Kidney (tissue), 14 donors: ENCODE data around the gene ZDHHC14. TPM values are rescaled to one million over a fixed set of nuclear protein-coding genes. Genes with fewer than 3 reads are reported as not detected.

Experiments used
- DNase-seq, 5 donors: peaks; one replicate each; pipeline ENCODE4 v3.0.0-alpha.2; 2013 to 2020
- FAIRE-seq: peaks from 2 replicates; lab custom pipeline; 2012; peaks lifted over from hg19 to GRCh38; lab: Jason Lieb, UNC
- H3K27ac ChIP-seq, 2 donors: one replicate each; pipeline ENCODE4 v1.7.0; 2013; ENCODE audit warnings: low read depth in 2 of 2, low read length in 2 of 2, inconsistent platforms in 1 of 2
- H3K27me3 ChIP-seq: one replicate; pipeline ENCODE4 v1.7.1; 2013; ENCODE audit warnings: low read length, inconsistent platforms; ENCODE audit not compliant: control insufficient read depth, insufficient read depth
- H3K36me3 ChIP-seq, 3 donors: one replicate each; pipeline versions ENCODE4 v1.7.0 to v1.7.1; 2013; ENCODE audit warnings: low read length in 3 of 3, control low read depth in 1 of 3, inconsistent platforms in 1 of 3; ENCODE audit not compliant: insufficient read depth in 3 of 3, control insufficient read depth in 2 of 3
- H3K4me1 ChIP-seq, 3 donors: one replicate each; pipeline versions ENCODE4 v1.7.0 to v1.7.1; 2013; ENCODE audit warnings: low read length in 3 of 3, inconsistent platforms in 1 of 3, low read depth in 1 of 3; ENCODE audit not compliant: control insufficient read depth in 2 of 3, insufficient read depth in 2 of 3
- H3K4me3 ChIP-seq, 3 donors: one replicate each; pipeline versions ENCODE4 v1.7.0 to v1.8.1; 2013; ENCODE audit warnings: low read length in 3 of 3, control low read depth in 1 of 3, inconsistent platforms in 1 of 3
- H3K9ac ChIP-seq, 3 donors: one replicate each; pipeline versions ENCODE4 v1.7.0 to v1.7.1; 2013; ENCODE audit warnings: low read length in 3 of 3, control low read depth in 1 of 3, inconsistent platforms in 1 of 3
- H3K9me3 ChIP-seq, 3 donors: one replicate each; pipeline versions ENCODE4 v1.7.0 to v1.7.1; 2013; ENCODE audit warnings: low read length in 3 of 3, control low read depth in 1 of 3, inconsistent platforms in 1 of 3; ENCODE audit not compliant: control insufficient read depth in 2 of 3, insufficient read depth in 1 of 3
- intact Hi-C: fragments of 100-400 bp; cut with DNase I; formaldehyde crosslinking; loops from one replicate; pipeline ENCODE4 v1.11.1; 2022
- polyA plus RNA-seq: library from polyadenylated mRNA; stranded (reverse); fragments of 350-450 nt; fragmentation: Illumina TruSeq; extraction: RNeasy Lipid Tissue Mini Kit (QIAGEN cat#74804); gene quantifications from one replicate; pipeline ENCODE4 v1.2.3, GENCODE V29; 2014; ENCODE audit warnings: low read depth, low replicate concordance; ENCODE audit not compliant: insufficient read depth
- total RNA-seq: library from RNA; stranded (reverse); fragmentation: NEBNext Ultra II Directional; extraction: Animal tissue kit (Norgen Biotek cat#: 25700); gene quantifications from one replicate; pipeline ENCODE4 v1.2.1, GENCODE V29; 2021
- TF ChIP-seq, protein P1 (sequence below): IDR thresholded peaks from 3 replicates; pipeline ENCODE4 v1.5.1; 2012; ENCODE audit warnings: mild to moderate bottlenecking, moderate library complexity, borderline replicate concordance; ENCODE audit not compliant: insufficient read depth; ENCODE audit errors: extremely low read depth
- donor health status: control.
- donor health status: control.
- donor health status: control.
- donor health status: control.
- donor health status: control.
- donor health status: DM: yes; HTN: yes; CAD: no.
- donor health status: Normal renal cell carcinoma (clear cell type).

Gene ZDHHC14
- total and polyA plus RNA-seq, 2 donors from 2014 or later = 13.5 to 26.7 TPM

GRCh38 chr6:157592980-157593379 lies 212.0 kb downstream of the ZDHHC14 start:
- peaks cover 2 to 10% (median 8%) of the 10 kb centered on the region in 3 donors for H3K4me1 ChIP-seq
- TF ChIP-seq, protein P1, sequence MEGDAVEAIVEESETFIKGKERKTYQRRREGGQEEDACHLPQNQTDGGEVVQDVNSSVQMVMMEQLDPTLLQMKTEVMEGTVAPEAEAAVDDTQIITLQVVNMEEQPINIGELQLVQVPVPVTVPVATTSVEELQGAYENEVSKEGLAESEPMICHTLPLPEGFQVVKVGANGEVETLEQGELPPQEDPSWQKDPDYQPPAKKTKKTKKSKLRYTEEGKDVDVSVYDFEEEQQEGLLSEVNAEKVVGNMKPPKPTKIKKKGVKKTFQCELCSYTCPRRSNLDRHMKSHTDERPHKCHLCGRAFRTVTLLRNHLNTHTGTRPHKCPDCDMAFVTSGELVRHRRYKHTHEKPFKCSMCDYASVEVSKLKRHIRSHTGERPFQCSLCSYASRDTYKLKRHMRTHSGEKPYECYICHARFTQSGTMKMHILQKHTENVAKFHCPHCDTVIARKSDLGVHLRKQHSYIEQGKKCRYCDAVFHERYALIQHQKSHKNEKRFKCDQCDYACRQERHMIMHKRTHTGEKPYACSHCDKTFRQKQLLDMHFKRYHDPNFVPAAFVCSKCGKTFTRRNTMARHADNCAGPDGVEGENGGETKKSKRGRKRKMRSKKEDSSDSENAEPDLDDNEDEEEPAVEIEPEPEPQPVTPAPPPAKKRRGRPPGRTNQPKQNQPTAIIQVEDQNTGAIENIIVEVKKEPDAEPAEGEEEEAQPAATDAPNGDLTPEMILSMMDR = no peak
- no peaks in the 10 kb centered on the region for H3K27me3 ChIP-seq
- no peak for DNase-seq
- H3K36me3 ChIP-seq = no peaks in the 10 kb centered on the region
- H3K9me3 ChIP-seq = no peaks in the 10 kb centered on the region
- no peak for FAIRE-seq
- intact Hi-C loops = no loop called here
- H3K4me3 ChIP-seq = peak overlapping the region in 1 of 3 donors; percentile 58
- peak overlapping the region in 1 of 2 donors; percentile 67 for H3K27ac ChIP-seq
- H3K9ac ChIP-seq = peak overlapping the region in 1 of 3 donors; percentile 35

GRCh38 chr6:157593596-157593995 lies 212.6 kb downstream of the ZDHHC14 start:
- DNase-seq (no peak), FAIRE-seq (no peak)
- H3K4me1 ChIP-seq = peaks cover 2 to 12% (median 8%) of the 10 kb centered on the region in 3 donors
- TF ChIP-seq, protein P1 = no peak
- no peaks in the 10 kb centered on the region for H3K9me3 ChIP-seq
- H3K9ac ChIP-seq = peak overlapping the region in 1 of 3 donors; percentile 35
- H3K27ac ChIP-seq = peak overlapping the region in 1 of 2 donors; percentile 37
- no peaks in the 10 kb centered on the region for H3K27me3 ChIP-seq
- peak overlapping the region in 1 of 3 donors; percentile 58 for H3K4me3 ChIP-seq
- H3K36me3 ChIP-seq = no peaks in the 10 kb centered on the region
- intact Hi-C loops = no loop called here

- H3K27me3 ChIP-seq = no peaks in the 10 kb centered on the region
- TF ChIP-seq, protein P1 = no peak
- H3K4me3 ChIP-seq = peak overlapping the region in 1 of 3 donors; percentile 58
- intact Hi-C loops = no loop called here
- H3K9me3 ChIP-seq = no peaks in the 10 kb centered on the region
- H3K36me3 ChIP-seq = no peaks in the 10 kb centered on the region
- H3K4me1 ChIP-seq = peaks cover 2 to 12% (median 8%) of the 10 kb centered on the region in 3 donors
- no peak overlapping the region for H3K27ac ChIP-seq
- FAIRE-seq (no peak), DNase-seq (no peak)
- peak overlapping the region in 1 of 3 donors; percentile 20 for H3K9ac ChIP-seq
These were observed 213.3 kb downstream of the ZDHHC14 start for GRCh38 chr6:157594292-157594691.

DNA sequence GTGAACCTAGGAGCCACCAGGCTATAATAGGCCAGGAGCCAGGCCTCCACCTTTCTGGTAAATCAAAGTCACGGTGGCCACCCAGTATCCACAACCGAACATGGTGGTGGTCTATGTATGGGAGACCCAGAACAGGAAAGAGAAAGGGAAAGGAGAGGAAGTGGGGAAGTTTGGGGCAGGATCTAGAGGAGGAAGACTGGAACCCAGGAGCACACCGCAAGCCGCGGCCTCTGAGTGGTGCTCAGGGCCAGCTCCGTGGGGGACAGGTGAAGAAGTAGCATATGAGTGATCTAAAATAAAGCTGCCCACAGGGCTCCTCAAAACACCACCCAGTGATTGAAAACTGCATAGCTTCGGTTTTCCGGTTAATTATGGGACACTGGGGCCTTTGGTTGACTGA lies 214.8 kb downstream of the ZDHHC14 start:
- FAIRE-seq (no peak), DNase-seq (no peak)
- no peaks in the 10 kb centered on the region for H3K36me3 ChIP-seq
- no peak overlapping the region for H3K4me3 ChIP-seq
- TF ChIP-seq, protein P1 = no peak
- intact Hi-C loops = no loop called here
- H3K4me1 ChIP-seq = peaks cover 2 to 12% (median 8%) of the 10 kb centered on the region in 3 donors
- H3K27ac ChIP-seq = peak overlapping the region; percentile 25 to 68
- no peaks in the 10 kb centered on the region for H3K9me3 ChIP-seq
- H3K9ac ChIP-seq = no peak overlapping the region
- H3K27me3 ChIP-seq = no peaks in the 10 kb centered on the region
